ENCODE measurements around the gene GTSF1L.

GRCh38 chr20:43694763-43695162 is 32.0 kb downstream of the GTSF1L start:
- TF ChIP-seq POLR2A (IDR thresholded peaks at IDR 0.05; ENCODE audit: low read depth, low read length) (no peak), POLR2AphosphoS5 (IDR thresholded peaks at IDR 0.05; ENCODE audit: low read depth, low read length) (no peak), TAF1 (IDR thresholded peaks at IDR 0.05; ENCODE audit: low read depth, low read length) (no peak), SPI1 (IDR thresholded peaks at IDR 0.05; ENCODE audit: low read depth, low read length) (no peak), POU2F2 (IDR thresholded peaks at IDR 0.05; ENCODE audit: low read depth, low read length) (no peak), PAX5 (IDR thresholded peaks at IDR 0.05; ENCODE audit: insufficient read depth, low read length, severe bottlenecking) (no peak)

Measured in GM12891 (cell line).